Activated CD8-positive, alpha-beta memory T cell treated with anti-CD3 and anti-CD28 coated beads, Interleukin-2, amount 50 U/mL, for 1 hour (primary cell): ENCODE measurements around the gene MTMR8.
A peak's percentile ranks its signal among the peaks of the same experiment; 100 is the strongest.
"Not testable (repeated sequence)": the region's sequence is repeated elsewhere in the genome, so short reads cannot be mapped to it uniquely, and the experiment has no call there.

Experiments
- DNase-seq: peaks from one replicate; pipeline ENCODE4 v3.0.0-alpha.2; 2020; ENCODE audit errors: extremely low read depth

Gene MTMR8

DNA sequence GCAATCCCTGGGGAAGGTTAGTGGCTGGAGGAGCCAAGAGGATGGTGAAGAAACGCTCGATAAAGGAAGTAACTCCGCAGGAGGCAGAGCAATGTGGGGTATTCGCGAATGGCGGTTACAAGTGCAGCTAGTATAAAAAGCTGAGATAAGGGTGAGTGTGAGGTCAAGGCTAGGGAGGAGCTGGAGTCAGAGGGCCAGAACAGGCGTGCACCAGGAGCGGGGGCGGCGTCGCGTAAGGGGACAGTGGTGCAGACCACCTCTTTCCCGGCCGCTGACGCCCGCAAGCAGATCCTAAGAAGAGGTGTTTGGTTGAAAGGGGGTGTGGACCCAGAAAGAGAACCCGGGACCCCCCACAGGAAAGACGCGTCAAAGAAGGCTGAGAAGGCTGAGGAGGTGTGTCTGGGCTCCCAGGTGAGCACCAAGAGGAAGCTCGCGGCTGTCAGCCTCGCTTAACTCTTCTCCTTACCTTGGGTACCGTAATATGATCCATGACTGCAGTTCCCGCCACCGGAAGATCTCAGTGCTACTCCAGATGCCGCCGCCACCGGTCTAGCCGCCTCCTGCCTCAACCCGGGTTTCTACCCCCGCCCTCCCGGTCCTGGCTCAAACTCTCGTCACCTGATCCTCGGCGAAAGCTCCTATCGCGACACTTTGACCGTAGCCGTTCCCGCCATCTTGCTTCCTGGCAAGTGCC lies at the start of gene MTMR8:
Gene MTMR8, minus strand, starts transcription at position 579 of the 694 bp plus-strand sequence. Its CDS starts 89 bp downstream, at position 490.
- peak; percentile 36 for DNase-seq

- no peak for DNase-seq
Measured at GRCh38 chrX:64439551-64439950, 44.3 kb upstream of the MTMR8 start.

- DNase-seq = no peak
Measured at GRCh38 chrX:64437665-64438064, 42.4 kb upstream of the MTMR8 start.

DNA sequence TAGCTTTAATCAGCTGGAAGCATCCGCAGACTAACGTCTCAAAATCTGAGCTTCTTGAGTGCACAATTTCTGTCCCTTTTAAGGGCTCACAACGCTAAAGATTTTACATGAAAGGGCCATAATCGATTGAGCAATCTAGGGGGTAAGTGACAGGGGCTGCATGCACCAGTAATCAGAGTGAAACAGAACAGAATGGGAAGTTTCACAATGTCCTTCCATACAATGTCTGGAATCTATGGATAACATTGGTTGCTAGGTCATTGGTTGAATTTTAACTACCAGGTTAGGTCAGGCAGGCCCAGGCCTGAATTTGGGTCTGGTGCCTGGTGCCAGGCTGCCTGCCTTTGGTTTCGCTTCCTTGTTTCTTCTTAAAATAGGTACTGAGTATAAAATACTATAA lies 42.0 kb upstream of the MTMR8 start:
- DNase-seq = no peak

DNA sequence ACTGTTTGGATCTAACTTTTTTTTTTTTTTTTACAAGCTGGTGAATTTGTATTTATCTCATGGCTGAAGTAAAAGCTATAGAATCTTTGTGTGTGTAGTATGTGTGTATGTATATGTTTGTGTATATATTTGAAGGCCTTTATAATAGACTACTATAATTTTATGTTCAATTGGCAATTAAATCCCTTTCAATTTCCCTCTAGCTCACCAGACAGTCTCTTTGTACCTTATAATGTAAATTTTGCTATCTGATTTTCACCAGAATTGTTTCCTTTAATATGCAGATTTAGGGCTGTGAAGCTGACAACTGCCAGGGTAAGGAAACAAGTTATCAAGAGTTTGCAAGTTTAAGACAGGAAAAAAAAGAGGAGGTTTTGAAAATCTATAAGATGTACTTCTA lies 33.1 kb upstream of the MTMR8 start:
- no peak for DNase-seq

DNA sequence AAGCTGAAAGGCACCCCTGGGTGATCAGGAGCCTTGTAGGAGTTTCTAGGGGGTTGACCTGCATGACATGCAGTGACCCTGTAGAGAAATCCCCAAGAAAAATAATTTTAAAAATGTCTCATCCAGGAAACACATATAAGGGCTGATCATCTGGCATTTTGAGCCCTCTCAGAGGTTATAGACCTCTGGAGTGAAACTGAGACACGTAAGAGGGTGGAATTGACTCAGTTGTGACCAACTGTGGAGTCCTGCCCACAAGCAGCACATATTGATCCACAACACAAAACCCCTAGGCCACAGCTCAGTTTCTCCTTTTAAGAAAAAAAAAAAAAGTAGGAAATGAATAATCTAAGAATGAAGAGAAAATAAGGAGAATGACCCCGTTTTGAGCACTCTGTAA lies 32.5 kb upstream of the MTMR8 start:
- DNase-seq = no peak

GRCh38 chrX:64427281-64427680 lies 32.0 kb upstream of the MTMR8 start:
- no peak for DNase-seq

- not testable (repeated sequence) for DNase-seq
Measured at GRCh38 chrX:64409730-64410129, 14.5 kb upstream of the MTMR8 start.

DNA sequence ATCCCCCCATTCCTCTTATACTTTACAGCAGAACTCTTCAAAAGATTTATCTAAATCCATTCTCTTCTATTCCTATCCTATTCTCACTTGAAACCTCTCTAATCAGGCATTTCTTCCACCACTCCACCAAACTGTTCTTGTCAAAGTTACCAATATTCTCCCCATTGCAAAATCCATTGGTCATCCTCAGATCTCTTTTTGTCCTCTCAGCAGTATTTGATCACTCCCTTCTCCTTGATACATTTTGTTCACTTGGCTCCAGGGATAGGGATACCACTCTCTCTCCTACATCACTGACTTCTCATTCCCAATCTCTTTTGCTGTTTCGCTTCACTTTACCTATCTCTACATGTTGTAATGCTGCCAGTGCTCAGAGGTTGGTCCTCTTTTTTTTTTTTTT lies 2.8 kb upstream of the MTMR8 start:
- DNase-seq = no peak

DNA sequence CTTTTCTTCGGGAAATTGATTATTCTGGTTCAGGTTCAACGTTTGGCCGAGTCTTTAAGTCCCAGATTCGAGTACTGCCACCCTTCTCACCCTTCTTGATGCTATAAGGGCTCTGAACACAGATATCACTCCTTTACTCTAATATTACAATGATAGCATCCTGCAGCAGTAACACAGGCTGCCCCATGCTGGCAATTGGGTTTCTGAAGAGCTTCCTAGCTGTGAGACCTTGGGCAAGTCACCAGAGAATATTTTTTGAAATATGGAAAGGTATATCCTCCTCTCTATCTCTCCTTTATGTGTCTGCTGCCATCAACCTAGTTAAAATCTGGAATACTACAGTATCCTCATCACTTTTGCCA lies 297 bp upstream of the MTMR8 start:
- DNase-seq = no peak

- DNase-seq = no peak
Measured at GRCh38 chrX:64394059-64394873, 986 bp downstream of the MTMR8 start.

GRCh38 chrX:64389489-64389888 lies 5.8 kb downstream of the MTMR8 start:
- no peak for DNase-seq

DNA sequence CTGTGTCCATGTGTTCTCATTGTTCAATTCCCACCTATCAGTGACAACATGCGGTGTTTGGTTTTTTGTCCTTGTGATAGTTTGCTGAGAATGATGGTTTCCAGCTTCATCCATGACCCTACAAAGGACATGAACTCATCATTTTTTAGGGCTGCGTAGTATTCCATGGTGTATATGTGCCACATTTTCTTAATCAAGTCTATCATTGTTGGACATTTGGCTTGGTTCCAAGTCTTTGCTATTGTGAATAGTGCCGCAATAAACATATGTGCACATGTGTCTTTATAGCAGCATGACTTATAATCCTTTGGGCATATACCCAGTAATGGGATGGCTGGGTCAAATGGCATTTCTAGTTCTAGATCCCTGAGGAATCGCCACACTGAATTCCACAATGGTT lies 14.5 kb downstream of the MTMR8 start:
- not testable (repeated sequence) for DNase-seq

GRCh38 chrX:64379924-64380323 lies 15.3 kb downstream of the MTMR8 start:
- DNase-seq = no peak

DNA sequence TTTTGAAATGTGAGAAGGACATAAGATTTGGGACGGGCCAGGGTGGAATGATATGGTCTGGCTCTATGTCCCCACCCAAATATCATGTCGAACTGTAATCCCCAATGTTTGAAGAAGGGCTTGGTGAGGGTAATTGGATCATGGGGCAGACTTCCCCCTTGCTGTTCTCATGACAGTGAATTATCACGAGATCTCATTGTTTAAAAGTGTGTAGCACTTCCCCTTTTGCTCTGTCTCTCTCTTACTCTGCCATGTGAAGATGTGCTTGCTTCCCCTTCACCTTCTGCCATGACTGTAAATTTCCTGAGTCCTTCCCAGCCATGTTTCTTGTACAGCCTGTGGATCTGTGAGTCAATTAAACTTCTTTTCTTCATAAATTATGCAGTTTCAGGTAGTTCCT lies 17.5 kb downstream of the MTMR8 start:
- no peak for DNase-seq

GRCh38 chrX:64352081-64352480 lies 43.2 kb downstream of the MTMR8 start:
- no peak for DNase-seq

DNA sequence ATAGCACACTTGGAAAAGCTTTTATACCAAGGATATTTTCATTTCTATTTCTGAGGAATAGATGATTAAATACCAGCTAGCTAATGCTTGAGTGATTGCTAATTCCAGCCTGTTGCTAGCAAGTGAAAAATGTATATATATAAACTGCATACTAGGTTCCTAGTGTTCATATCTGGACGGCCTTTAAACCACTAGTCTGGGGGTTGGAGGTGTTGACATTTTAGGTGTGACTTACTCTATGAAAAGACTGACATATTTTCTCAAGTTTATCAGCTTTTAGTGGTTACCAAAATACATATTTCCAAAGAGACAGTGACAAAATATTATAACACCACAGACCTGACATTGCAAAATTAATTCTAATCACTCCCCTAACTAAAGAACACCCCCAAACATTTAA lies 44.7 kb downstream of the MTMR8 start:
- DNase-seq = no peak

- DNase-seq = no peak
Measured at GRCh38 chrX:64350047-64350446, 45.2 kb downstream of the MTMR8 start.

GRCh38 chrX:64342811-64343210 lies 52.4 kb downstream of the MTMR8 start:
- no peak for DNase-seq

- no peak for DNase-seq
Measured at GRCh38 chrX:64338296-64338695, 57.0 kb downstream of the MTMR8 start.

DNA sequence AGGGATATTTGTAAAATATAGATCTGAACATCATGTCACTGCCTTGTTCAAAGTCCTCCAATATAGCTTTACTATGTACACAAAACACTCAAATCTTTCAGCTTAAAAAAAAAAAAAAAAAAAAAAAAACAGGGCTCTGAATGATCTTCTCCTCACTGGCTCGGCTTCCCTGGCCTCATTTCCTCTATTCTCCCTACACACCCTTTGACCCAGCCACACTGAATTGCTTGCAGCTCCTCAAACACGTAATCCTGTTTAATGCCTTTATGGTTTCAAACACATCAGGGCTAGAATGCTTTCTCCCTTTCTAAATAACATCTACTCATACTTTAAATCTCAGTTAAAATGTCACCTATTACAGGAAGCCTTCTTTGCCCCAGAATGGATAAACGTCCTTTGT lies 60.8 kb downstream of the MTMR8 start:
- DNase-seq = no peak

- no peak for DNase-seq
Measured at GRCh38 chrX:64330284-64330683, 65.0 kb downstream of the MTMR8 start.

DNA sequence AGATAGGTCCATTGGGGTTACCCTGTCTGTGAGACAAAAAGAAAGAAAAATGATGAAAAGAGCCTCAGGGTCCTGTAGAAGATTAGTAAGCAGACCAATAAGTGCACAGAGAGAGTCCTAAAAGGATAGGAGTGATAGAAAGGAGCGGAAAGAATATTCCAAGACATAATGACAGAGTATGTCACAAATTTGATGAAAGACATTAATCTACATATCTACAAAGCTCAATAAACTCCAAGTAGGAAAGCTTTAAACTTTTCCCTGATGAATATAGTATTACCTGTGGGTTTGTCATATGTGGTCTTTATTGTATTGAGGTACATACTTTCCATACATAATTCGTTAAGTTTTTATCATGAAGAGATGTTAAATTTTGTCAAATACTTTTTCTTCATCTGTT lies 73.7 kb downstream of the MTMR8 start:
- DNase-seq = no peak
